Adrenal gland (tissue), 19 donors: Measurements from ENCODE around the gene TOP3B. TPM values are rescaled to one million over a fixed set of nuclear protein-coding genes. Genes with fewer than 3 reads are reported as not detected.

Experiments
- DNase-seq, 7 donors: peaks; one replicate each; pipeline ENCODE4 v3.0.0-alpha.2; 2019 to 2020
- H3K27ac ChIP-seq, 5 donors: fragments of 200-600 bp; sonication (generic) in 4 of 5; 1 replicate in 3 of 5; 2 replicates in 2 of 5; pipeline versions ENCODE4 v1.5.1 to v1.8.0; 2016 to 2020; ENCODE audit warnings: mild to moderate bottlenecking in 1 of 5
- H3K27me3 ChIP-seq: fragments of 200-600 bp; 2 replicates; pipeline ENCODE4 v1.8.0; 2021
- H3K36me3 ChIP-seq, 2 donors: fragments of 200-600 bp; replicated peaks in 1 of 2; 1 replicate in 1 of 2; 2 replicates in 1 of 2; pipeline versions ENCODE4 v1.5.1 to v1.8.0; 2018 to 2022
- H3K4me1 ChIP-seq, 2 donors: fragments of 200-600 bp; replicated peaks in 1 of 2; 1 replicate in 1 of 2; 2 replicates in 1 of 2; pipeline versions ENCODE4 v1.5.1 to v1.8.0; 2018 to 2021
- H3K4me3 ChIP-seq, 4 donors: fragments of 200-600 bp; sonication (generic) in 3 of 4; one replicate each; pipeline ENCODE4 v1.5.1; 2016 to 2018
- H3K9me3 ChIP-seq, 3 donors: fragments of 200-600 bp; sonication (generic) in 1 of 3; replicated peaks in 1 of 3; 1 replicate in 2 of 3; 2 replicates in 1 of 3; pipeline versions ENCODE4 v1.5.1 to v1.8.0; 2016 to 2021
- CTCF ChIP-seq, 6 experiments: fragments of 450-650 bp in 4 of 6; fragments of 200-600 bp in 2 of 6; sonication (generic) in 1 of 6; IDR thresholded peaks; 1 replicate in 5 of 6; 2 replicates in 1 of 6; pipeline versions ENCODE4 v1.5.1 to v1.8.0; 2016 to 2021; ENCODE audit warnings: antibody characterized with exemption in 6 of 6, mild to moderate bottlenecking in 2 of 6, moderate library complexity in 1 of 6
- POLR2A ChIP-seq, 2 donors: fragments of 450-650 bp; IDR thresholded peaks; one replicate each; pipeline ENCODE4 v1.6.1; 2017; ENCODE audit warnings: antibody characterized with exemption in 2 of 2, mild to moderate bottlenecking in 2 of 2, moderate library complexity in 1 of 2
- WGBS, 4 donors: extraction: QIAGEN DNeasy Blood & Tissue Kit in 2 of 4; methylation state at CpG; one replicate each; pipeline versions ENCODE4 v1.1.5 to v1.1.7; 2013 to 2017; 5-methylcytosine and 5-hydroxymethylcytosine counted together
- intact Hi-C, 2 donors: fragments of 100-400 bp; cut with DNase I; formaldehyde crosslinking; loops; one replicate each; pipeline versions ENCODE4 v1.14.1 to v1.15.0; 2022 to 2023
- long read RNA-seq, 10 donors: library from polyadenylated mRNA in 3 of 10; unstranded in 2 of 10; stranded (forward) in 1 of 10; transcript quantifications; one replicate each; pipeline ENCODE4 v2.0.0 and lab custom pipeline, GENCODE V29; 2021 to 2026
- polyA plus RNA-seq, 3 donors: library from polyadenylated mRNA; stranded (reverse); fragments of 200-250 nt in 2 of 3; fragments of 350-450 nt in 1 of 3; fragmentation: Illumina TruSeq in 1 of 3; extraction: RNeasy Lipid Tissue Mini Kit (QIAGEN cat#74804) in 1 of 3; gene quantifications; one replicate each; pipeline ENCODE4 v1.2.3, GENCODE V29; 2013 to 2014
- total RNA-seq, 9 donors: library from RNA; depleted of rRNA in 4 of 9; stranded (reverse); fragments of >200 nt in 4 of 9; fragments of 120-200 nt in 1 of 9; fragmentation: NEBNext Ultra II Directional in 1 of 9; extraction: Animal tissue kit (Norgen Biotek cat#: 25700) in 1 of 9; gene quantifications; one replicate each; pipeline versions ENCODE4 v1.1.0 to v1.2.4, GENCODE V29; 2013 to 2023
- donor health status: healthy with polysubstance abuse.
- donor health status: Bipolar disorder and iron deficiency.
- donor health status: DM: yes; HTN: yes; CAD: no.
- donor health status: DM: no; HTN: no; CAD: no.
- donor health status: DM: no; HTN: no; CAD: no.
- donor health status: DM: yes; HTN: yes; CAD: no.

Gene TOP3B, protein sequence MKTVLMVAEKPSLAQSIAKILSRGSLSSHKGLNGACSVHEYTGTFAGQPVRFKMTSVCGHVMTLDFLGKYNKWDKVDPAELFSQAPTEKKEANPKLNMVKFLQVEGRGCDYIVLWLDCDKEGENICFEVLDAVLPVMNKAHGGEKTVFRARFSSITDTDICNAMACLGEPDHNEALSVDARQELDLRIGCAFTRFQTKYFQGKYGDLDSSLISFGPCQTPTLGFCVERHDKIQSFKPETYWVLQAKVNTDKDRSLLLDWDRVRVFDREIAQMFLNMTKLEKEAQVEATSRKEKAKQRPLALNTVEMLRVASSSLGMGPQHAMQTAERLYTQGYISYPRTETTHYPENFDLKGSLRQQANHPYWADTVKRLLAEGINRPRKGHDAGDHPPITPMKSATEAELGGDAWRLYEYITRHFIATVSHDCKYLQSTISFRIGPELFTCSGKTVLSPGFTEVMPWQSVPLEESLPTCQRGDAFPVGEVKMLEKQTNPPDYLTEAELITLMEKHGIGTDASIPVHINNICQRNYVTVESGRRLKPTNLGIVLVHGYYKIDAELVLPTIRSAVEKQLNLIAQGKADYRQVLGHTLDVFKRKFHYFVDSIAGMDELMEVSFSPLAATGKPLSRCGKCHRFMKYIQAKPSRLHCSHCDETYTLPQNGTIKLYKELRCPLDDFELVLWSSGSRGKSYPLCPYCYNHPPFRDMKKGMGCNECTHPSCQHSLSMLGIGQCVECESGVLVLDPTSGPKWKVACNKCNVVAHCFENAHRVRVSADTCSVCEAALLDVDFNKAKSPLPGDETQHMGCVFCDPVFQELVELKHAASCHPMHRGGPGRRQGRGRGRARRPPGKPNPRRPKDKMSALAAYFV
- 10 to 100 TPM; 15.3 to 31.0 (median 24.0) TPM for total RNA-seq
- polyA plus RNA-seq = 10 to 100 TPM in 2 of 3 donors, 1 to 10 TPM in 1; 8.5 to 31.8 (median 18.6) TPM
- long read RNA-seq, donor 1 = 0 reads
- long read RNA-seq, donor 2, partial matches to known transcripts = 0 of 2 reads
- long read RNA-seq, donor 2, other reads (novel, unspliced or antisense) = 0 of 2 reads
- long read RNA-seq, donor 3 = 0 reads
- long read RNA-seq, donor 4, partial matches to known transcripts = 0 of 2 reads
- long read RNA-seq, donor 4, other reads (novel, unspliced or antisense) = 0 of 2 reads
- long read RNA-seq, donor 5, full-length matches to known transcripts = 6 of 48 reads
- long read RNA-seq, donor 5, partial matches to known transcripts = 17 of 48 reads
- long read RNA-seq, donor 5, other reads (novel, unspliced or antisense) = 25 of 48 reads
- long read RNA-seq, donor 6, partial matches to known transcripts = 1 of 6 reads
- long read RNA-seq, donor 6, other reads (novel, unspliced or antisense) = 4 of 6 reads
- long read RNA-seq, donor 7 = 0 reads
- long read RNA-seq, donor 8 = 0 reads
- long read RNA-seq, donor 9 = 0 reads
- long read RNA-seq, donor 10, partial matches to known transcripts = 7 of 7 reads
- long read RNA-seq, donor 10, other reads (novel, unspliced or antisense) = 0 of 7 reads

DNA sequence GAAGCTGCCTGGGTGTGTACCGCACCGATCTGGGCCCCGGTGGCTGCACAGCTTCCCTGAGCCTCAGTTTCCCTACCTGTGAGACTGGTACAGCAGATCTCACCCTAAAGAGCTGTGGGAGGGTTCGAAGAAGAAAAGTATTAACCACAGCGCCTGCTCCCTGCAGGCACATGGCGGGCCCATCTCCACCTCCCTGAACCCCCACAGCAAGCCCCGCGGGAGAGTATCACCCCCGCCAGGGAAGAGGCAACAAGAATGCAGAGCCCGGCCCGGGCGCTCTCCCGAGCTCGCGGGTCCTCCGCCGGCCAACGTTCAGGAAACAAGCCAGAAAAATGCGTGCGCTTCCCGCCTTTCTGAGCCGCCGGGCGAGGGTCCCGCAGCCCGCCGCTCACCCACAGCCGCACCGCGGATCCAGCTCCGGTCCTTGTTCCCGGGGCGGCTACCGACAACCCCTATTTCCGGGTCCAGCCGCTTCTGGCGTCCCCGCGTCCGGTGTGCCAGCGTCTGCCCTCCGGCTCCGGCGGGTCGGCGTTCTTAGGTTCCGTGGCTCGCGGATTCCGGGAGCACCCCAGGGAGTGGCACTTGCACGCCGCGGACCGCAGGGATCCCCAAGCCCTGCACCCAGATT lies at the start of gene TOP3B:
Gene TOP3B, minus strand, starts transcription at position 450 of the 628 bp plus-strand sequence. CDS start 7,078 bp downstream, outside the sequence.
- peak; percentile 27 to 31 for TF ChIP-seq POLR2A (IDR thresholded peaks at IDR 0.05)
- no peak for TF ChIP-seq CTCF (IDR thresholded peaks at IDR 0.05)
- no peaks in the 10 kb centered on the region for H3K36me3 ChIP-seq
- peak within 1 kb of the TSS in 4 of 5 donors; percentile 40 to 83 (median 66) for H3K27ac ChIP-seq
- peak within 1 kb of the TSS; percentile 89 to 97 (median 94) for H3K4me3 ChIP-seq
- H3K9me3 ChIP-seq = no peaks in the 10 kb centered on the region
- 0 to 2% (median 1%) methylated on average over 22 to 54 of the region's 54 CpGs for WGBS, 4 donors
- peaks cover 8 to 14% of the 10 kb centered on the region in 2 donors for H3K4me1 ChIP-seq
- intact Hi-C loops = no loop called here
- DNase-seq = peak; percentile 76 to 86 (median 81)
- no peaks in the 10 kb centered on the region for H3K27me3 ChIP-seq

DNA sequence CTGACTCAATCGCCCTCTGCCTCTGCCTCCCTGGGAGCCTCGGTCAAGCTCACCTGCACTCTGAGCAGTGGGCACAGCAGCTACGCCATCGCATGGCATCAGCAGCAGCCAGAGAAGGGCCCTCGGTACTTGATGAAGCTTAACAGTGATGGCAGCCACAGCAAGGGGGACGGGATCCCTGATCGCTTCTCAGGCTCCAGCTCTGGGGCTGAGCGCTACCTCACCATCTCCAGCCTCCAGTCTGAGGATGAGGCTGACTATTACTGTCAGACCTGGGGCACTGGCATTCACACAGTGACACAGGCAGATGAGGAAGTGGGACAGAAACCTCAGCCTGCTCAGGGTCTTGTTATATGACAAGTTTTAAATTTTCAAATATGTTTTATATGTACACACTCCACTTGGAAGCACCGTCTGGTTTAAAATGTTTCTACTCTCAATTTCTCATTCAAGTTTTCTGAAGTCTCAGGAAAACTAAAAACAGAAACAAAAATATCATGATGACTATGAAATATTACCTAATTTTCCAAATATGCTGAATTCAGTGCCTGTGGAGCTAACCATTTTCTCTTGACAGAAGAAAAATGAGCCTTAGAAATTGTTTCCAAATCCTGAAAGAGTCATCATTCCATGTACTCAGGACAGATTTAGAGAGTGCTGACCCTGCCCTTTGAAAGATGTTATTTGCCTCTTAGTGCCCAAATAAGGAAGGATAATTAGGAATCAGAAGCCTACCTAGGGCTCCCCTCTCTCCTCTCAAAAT lies 48.8 kb upstream of the TOP3B start:
- Histone ChIP-seq H3K4me1 (no peaks in the 10 kb centered on the region), H3K36me3 (no peaks in the 10 kb centered on the region), H3K4me3 (no peak overlapping the region), H3K27ac (peak overlapping the region in 1 of 5 donors; percentile 34), H3K27me3 (no peaks in the 10 kb centered on the region), H3K9me3 (no peaks in the 10 kb centered on the region)
- intact Hi-C loops = no loop called here
- no peak for TF ChIP-seq CTCF (IDR thresholded peaks at IDR 0.05)
- TF ChIP-seq POLR2A (IDR thresholded peaks at IDR 0.05) = no peak
- DNase-seq = no peak
- 80 to 83% (median 81%) methylated on average over 4 to 9 of the region's 9 CpGs for WGBS, 4 donors

- WGBS, 4 donors = 50 to 65% (median 63%) methylated on average over 4 to 7 of the region's 7 CpGs
- H3K27ac ChIP-seq = peak overlapping the region in 1 of 5 donors; percentile 34
- intact Hi-C loops = no loop called here
Observed at GRCh38 chr22:22030493-22031182, 48.1 kb upstream of the TOP3B start.

More at GRCh38 chr22:22030493-22031182, 48.1 kb upstream of the TOP3B start:
- no peaks in the 10 kb centered on the region for H3K27me3 ChIP-seq
- no peaks in the 10 kb centered on the region for H3K9me3 ChIP-seq
- DNase-seq = peak in 1 of 7 donors; percentile 24
- TF ChIP-seq CTCF (IDR thresholded peaks at IDR 0.05) (peak in 1 of 6 experiments; percentile 33), POLR2A (IDR thresholded peaks at IDR 0.05) (no peak)
- no peaks in the 10 kb centered on the region for H3K36me3 ChIP-seq
- H3K4me3 ChIP-seq = no peak overlapping the region
- no peaks in the 10 kb centered on the region for H3K4me1 ChIP-seq
